Thyroid gland (tissue), 4 donors: Measurements from ENCODE around the gene KCNAB1.

ENCODE experiments used
- CTCF ChIP-seq, 6 experiments: fragments of 200-600 bp in 3 of 6; fragments of 450-650 bp in 3 of 6; sonication (generic) in 3 of 6; IDR thresholded peaks; one replicate each; pipeline ENCODE4 v1.5.1; 2016 to 2019; ENCODE audit warnings: antibody characterized with exemption in 6 of 6, mild to moderate bottlenecking in 2 of 6, inconsistent platforms in 1 of 6, moderate library complexity in 1 of 6
- POLR2A ChIP-seq, 2 donors: fragments of 450-650 bp; IDR thresholded peaks; one replicate each; pipeline ENCODE4 v1.6.1; 2017; ENCODE audit warnings: antibody characterized with exemption in 2 of 2, mild to moderate bottlenecking in 2 of 2, moderate library complexity in 1 of 2

DNA sequence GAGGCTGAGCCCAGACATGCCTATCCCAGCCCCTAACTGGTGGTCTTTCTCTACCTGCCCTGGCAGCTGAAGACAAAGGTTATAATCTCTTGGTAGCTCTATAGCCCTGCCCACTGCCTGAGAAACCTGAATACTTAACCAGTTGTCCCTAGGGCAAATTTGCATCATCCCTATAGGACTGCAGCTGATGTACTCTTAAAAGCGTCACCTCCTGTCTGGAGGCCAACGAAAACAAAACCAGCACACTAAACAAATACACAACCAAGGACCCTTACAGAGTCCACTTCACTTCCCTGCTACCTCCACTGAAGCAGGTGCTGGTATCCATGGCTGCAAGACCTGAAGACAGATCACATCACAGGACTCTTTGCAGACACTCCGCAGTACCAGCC, 98.0 kb downstream of the KCNAB1 start:
- TF ChIP-seq CTCF (IDR thresholded peaks at IDR 0.05) (no peak), POLR2A (IDR thresholded peaks at IDR 0.05) (no peak)
